Measurements from ENCODE around the gene ABI3BP.
A peak's percentile ranks its signal among the peaks of the same experiment; 100 is the strongest.

ABI3BP gene

DNA sequence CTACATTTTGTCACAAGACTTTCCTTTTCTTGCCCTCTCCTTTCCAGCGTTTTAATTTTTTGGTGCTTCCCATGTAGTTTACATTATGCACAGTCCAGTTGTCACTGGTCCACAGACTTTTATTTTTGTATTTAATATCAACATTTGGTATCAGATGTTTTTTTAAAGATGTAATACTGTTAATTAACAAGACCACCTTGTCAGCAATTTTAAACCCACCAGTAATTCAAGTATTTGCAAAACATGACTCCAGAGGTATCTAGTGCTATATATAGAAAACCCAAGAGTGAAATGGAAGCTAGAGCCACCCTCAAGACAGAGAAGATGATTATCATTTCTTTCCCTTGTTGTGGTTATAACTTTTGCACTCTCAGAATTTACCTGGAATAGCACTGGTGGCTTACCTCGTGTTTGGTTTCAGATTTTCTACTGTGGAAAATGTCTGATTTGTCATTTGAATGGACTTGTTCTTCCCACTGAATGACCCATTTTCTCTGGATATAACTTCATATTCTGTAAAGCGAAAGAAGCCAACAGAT lies 227.7 kb downstream of the ABI3BP start:
- DNase-seq: no peak

DNA sequence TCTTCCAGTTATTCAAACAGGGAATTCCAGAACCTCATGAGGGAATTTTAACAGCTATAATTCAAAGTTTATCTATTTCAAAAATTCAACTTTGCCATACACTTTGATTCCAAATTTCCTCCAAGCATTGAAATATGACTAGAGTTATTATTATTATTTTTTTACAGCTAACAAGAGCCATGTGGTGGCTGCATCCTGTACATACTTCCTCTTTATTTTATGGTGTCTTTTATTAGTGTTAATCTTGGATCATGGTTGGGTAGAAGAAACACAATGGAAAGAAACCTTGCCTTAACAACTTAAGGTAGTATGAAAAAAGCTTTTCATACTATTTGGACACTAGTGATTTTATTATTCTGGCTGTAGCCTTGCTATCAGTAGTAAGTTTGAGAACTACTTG lies 231.3 kb downstream of the ABI3BP start:
- DNase-seq: no peak

DNA sequence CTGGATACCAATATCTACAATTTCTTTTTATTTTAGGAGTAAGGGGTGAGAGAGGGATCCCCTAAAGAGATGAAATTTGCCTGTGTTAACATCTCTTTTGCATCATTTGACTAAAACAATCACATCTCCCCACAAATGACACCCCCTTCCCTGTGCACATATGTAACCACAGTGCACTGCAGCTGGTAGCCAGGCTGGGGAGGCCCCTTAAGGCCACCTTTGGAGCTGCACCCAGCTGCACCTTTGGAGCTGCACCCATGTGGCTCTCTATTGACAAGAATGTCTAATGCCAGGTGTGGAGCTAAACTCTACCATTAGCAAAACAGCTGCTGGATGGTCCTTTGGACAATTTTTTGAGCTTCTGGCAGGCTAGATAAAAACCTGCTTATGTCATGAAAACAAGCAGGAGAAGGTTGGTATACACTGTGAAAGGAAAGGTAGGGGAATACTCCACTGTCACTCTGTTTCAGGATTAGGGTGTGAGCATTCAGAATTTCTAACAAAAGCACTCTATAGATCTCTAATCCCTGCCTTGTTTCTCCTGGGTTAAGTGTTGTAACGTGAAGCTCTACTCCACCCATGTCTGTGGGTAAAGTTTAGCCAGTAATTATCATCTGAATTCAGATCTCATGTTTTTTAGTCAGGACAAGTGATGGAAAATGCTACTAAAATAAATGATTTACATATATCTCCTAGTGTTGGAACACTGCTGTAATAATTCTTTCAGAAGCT lies 231.8 kb downstream of the ABI3BP start:
- peak; percentile 14 for DNase-seq

DNA sequence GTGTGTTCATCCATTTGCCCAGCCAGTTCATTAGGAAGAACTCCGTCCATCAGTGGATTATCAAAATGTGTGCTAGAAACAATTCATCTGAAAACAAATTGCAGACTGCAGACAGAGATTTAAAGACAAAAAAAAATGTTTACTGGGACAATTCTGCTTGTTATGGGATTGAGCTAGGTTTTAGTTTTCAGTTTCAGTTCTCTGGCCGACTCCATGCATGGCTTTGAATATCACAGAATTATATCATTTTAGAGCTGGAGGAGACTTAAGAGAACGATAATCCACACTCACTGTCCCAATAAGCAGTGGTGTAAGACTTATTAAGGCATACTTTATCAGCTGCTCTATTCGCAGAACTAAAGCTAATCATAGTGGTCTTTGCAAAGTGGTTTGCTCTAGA lies 232.8 kb downstream of the ABI3BP start:
- no peak for DNase-seq

DNA sequence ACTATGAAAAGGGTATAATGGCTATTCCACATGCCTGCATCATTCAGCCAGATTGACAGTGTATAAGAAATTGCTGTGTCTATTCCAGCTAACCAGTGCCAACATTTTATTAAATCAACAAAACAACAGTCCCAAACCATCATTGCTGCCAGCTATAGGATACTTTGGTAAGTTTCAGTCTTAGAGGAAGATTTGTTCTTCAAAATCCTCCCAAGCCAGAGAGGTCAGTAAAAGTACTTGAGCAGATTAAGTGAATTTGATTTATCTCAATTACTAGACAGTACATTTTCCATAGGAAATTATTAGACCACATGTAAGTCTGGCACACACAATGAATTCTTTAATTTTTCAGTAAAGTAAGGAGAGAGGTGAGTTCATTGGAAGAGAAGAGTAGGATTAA lies 233.3 kb downstream of the ABI3BP start:
- DNase-seq: no peak

DNA sequence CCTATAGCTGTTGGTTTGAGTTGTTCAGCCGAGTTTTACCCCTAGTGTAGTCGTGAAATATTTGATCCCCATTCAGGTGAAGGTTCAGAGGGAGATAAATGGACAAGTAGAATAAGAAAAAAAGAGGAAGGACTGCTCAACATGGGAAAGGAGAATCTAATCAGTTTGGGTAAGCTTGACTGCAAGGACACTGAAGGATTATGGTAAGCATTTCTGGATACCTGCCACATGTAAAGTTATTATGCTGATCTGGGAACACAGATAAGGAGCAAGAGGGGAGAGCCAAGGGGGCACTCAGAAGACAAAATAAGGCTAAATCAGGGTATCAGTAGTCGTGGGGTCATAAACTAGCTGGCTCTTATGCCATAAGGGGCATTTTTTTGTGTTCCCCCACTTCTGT lies 234.1 kb downstream of the ABI3BP start:
- DNase-seq: peak; percentile 41

DNA sequence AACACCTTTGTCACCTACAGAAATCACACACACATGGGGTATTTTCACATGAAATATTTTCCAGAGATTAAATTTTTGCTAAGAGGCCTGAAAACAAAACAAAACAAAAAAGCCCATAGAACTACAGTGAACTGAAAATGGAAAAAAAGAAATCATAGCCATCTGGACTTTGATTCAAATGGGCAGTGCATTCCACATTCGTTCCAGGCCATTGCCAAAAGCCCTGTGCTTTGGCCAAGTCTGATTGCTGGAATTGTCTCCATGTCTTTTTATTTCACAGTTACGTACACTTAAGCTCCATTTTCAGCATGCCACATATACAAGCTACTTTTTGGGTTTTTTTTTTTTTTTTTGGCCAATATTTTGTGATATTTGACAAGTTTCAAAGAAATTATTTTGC lies 236.8 kb downstream of the ABI3BP start:
- DNase-seq: no peak

DNA sequence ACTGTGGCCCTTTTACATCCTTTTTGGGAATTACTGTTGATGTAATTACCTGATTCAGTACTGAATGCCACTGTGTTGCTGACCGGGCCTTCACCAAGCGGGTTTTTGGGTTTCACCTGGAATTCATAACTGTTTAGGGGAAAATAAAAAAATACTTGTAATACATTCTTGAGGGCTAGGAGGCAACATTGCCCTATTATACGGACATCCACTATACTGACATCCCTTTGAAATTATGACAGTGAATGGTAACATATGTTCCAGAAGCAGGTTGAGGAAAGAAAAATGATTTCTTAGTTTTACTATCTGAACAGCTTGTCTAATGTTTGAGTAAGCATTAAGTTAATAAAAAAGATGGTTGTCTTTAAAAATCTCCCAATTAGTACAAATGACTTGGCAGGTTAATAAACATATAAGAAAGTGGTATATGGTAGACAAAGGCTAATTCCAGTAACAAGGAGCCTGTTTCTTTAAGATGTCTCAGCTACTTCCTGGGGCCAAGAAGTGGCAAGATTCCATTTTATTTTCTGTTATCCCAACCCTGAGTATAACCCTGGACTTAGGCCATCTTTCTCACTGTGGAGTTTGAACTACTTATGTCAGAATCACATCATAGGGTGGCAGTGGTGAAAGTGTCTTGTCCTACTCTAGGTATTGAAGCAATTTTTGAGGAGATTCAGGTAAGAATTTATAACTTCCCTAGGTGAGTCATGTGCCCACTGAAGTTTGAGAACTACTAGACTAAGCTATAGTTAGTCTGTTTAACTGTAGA lies 238.5 kb downstream of the ABI3BP start:
- DNase-seq: no peak

DNA sequence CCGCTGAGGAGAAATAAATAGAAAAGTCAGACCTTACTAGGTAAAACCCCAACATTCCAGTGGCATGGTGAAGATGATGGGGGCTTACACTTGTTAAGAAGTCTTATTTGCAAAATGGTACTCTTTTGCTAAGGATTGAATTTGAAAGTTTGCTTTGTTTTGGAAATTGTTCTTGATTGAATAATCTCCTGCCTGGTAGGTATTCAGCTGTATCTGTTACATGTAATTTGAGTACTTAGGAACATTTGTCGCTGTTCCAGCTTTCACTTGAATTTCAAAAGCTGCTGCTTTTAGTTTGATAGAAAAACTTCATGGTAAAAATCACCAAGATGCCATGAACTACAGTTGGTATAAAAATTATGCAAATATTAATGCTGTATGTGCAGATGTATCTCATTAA lies 239.4 kb downstream of the ABI3BP start:
- DNase-seq: no peak

DNA sequence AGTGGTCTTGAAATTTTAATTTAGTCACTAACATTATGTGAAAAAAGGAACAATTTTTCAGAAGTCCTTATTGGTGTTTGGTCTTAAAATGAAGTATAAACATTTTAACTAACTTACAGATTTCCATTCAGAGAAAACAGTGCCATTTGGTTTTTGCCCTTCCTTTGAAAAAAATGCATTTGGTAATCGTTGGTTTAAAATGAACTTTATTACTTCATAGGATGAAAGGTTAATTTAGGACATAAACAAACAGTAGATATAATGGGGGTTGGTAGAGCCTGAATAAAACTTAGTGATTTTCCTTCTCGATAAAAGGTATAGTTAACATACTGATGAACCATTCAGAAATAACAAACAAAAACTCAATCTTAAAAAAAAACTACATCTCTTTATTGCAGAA lies 244.3 kb downstream of the ABI3BP start:
- no peak for DNase-seq

DNA sequence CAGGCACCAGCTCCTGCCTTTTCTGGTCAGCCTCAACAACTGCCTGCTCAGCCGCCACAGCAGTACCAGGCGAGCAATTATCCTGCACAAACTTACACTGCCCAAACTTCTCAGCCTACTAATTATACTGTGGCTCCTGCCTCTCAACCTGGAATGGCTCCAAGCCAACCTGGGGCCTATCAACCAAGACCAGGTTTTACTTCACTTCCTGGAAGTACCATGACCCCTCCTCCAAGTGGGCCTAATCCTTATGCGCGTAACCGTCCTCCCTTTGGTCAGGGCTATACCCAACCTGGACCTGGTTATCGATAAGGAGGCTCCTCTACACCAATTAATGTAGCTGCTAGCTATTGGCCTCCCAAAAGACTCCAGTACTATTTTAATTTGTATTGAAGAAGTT lies 245.0 kb downstream of the ABI3BP start:
- DNase-seq: peak; percentile 9

DNA sequence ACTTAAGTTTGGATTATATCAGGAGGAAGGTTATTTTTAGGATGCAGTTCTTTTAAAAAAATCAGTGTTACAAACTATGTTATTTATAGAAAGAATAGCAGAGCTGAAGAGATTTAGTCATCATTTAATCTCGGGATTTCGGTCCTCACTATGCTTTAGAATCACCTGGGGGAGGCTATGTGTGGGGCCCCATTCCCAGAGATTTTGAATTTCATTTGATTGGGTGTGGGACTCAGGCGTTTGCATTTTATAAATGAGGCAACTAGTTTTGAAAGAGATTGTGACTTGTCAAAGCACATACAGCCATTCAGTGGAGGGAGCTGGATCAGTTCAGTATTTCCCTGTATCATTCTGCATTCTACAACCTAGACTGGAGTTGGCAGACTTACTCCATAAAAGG lies 247.1 kb downstream of the ABI3BP start:
- DNase-seq: no peak

DNA sequence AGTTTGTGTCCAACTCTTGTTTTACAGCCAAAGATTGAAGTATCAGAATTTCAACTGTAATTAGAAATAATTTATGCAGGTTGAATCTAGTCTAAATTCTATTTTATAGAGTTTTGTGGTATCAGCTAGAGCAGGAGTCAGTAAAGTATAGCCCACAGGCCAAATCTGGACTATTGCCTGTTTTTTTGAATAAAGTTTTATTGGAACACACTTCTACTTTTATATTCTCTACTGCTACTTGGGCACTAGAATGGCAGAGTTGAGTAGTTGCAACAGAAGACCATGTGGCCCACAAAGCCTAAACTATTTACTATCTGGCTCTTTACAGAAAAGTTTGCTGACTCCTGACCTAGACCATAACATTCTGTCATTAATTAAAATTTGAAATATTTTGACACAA lies 247.6 kb downstream of the ABI3BP start:
- DNase-seq: no peak

DNA sequence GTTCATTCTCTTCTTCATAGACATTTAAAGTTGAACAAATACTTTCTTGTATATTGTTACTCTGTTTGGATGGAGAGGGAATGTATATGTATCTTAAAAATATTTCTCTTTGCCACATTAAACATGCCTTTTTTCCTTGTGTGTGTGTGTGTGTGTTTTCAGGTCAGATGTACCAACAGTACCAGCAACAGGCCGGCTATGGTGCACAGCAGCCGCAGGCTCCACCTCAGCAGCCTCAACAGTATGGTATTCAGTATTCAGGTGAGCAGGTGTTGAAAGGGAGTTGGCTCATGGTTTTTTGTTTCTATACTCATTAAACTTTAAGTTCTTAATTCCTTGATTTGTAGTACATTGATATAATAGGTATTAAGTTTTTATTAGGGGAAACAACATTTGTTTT lies 248.6 kb downstream of the ABI3BP start:
- DNase-seq: no peak

DNA sequence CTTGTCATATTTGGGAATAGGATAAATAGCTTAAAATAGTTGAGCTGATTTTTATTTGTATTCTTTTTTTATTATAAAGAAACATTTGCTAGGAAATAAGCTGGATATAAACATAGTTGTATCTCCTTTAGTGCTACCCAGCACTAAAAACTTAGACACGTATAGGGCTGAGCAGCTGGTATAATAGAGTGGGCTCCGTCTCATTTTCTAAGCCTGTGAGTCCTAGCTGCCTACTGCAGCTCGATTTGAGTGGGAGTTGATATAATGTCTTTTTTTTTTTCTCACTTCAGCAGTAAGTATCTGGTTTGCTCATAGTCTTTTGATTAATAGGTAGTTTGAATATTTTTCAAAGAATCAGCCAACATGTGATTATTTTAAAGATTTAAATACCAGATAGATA lies 249.7 kb downstream of the ABI3BP start:
- no peak for DNase-seq

DNA sequence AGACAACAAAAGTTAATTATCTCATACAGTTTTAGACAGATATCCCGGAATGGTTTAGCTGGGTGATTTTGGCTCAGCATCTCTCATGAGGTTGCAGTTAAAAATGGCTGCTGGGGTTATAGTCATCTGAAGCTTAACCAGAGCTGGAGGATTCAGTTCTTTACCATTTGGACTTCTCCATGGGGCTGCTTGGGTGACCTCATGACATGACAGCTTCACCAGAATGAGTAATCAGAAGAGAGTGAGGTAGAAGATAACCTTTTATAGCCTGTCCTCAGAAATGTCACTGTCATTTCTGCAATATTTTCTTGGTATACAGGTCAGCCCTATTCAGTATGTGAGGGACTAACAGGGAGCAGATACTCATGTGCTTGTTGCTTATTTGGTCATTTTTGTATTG lies 253.0 kb downstream of the ABI3BP start:
- DNase-seq: no peak

DNA sequence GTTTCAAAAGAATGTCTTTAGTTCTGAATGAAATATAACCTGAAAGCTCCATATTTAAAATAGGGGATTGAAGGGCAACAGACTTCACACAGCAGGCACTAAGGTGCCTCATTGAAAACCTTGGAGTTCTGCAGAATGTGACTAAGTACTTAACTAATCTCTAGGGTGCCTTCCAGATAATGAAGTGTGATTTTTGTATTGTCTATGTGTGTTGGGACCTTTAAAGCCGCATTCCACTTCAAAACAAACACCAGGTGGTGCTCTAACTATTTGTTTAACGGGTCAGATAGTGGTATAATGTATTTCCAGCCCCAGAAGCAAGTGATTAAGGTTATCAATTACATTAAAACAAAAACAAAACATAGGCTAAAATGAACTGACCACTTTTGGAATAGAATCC lies 255.9 kb downstream of the ABI3BP start:
- peak; percentile 64 for DNase-seq

DNA sequence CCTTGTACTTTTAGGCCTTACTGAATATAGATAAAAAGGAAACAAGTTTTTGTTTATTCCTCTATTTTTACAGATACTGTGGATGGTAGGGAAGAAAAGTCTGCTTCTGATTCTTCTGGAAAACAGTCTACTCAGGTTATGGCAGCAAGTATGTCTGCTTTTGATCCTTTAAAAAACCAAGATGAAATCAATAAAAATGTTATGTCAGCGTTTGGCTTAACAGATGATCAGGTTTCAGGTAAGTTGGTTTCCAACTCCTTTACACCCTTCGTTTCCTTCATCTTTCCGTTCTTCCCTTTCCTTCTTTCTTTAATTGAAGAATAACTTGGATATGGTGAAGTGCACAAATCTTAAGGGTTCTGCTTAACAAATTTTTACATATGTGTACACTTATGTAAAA lies 260.8 kb downstream of the ABI3BP start:
- no peak for DNase-seq

DNA sequence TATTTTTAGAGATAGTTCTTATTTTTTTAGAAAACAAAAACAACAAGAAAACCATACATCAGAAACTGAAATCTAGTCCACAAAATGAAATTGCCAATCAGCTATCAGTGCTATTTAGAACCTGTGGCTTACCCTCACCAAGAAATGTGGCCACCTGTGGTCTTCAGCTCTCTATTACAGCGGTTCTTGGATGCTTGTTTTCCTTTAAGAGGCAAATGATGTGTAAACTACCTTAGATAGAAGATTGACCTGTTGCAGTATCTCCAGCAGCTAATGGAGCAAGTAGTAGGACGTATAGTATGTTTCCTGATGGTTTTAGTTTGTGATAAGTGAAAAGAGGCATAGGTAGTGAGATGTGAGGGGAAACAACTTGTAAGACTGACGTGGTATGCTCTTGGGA lies 262.7 kb downstream of the ABI3BP start:
- no peak for DNase-seq

DNA sequence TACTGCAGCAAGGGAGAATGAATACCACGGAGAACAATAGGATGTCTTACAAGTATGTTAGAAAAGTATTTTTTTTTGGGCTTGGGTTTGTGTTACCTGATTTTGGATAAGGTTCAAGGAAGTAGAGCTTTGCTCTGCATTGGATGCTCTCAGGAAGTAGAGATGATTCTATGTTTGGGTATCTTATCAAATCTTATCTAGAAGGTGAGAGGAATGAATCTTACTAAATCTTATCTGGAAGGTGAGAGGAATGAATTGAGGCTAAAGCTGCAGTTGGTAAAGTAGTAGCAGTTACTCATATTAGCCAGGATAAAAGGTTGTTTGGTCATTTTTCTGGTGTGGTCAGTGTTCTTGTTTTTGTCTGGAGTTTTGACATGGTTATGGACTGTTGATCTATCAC lies 266.5 kb downstream of the ABI3BP start:
- no peak for DNase-seq

DNA sequence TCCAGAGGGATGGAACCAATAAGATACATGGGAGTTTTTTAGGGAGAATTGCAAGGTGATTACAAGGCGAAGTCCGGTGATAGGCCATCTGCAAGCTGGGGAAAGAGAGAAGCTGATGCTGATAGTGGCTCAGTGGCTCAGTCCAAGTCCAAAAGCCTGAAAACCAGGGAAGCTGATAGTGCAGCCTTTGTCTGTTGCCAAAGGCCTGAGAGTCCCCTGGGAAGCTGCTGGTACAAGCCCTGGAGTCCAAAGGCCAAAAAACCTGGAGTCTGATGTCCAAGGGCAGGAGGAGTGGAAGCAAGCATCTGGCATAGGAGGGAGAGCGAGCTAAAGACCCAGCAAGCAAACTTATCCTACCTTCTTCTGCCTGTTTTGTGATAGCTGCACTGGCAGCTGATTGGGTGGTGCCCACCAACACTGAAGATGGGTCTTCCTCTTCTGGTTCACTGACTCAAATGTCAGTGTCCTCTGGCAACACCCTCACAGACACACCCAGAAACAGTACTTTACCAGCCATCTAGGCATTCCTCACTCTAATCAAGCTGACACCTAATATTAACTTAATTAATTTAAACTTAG lies 267.2 kb downstream of the ABI3BP start:
- DNase-seq: no peak

DNA sequence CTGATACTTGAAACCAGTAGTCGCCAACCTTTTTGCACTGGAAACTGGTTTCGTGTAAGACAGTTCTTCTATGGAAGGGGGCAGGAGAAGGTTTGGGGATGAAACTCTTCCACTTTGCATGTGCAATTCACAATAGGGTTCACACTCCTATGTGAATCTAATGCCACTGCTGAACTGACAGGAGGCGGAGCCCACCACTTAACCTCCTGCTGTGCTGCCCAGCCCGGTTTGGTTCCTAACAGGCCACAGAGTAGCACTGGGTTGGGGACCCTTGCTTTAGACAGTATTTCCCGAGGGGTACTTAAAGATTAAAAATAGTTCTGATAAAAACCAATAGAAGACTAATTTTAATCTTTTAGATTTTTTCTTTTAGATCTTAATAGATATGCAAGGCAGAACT lies 272.8 kb downstream of the ABI3BP start:
- DNase-seq: no peak

DNA sequence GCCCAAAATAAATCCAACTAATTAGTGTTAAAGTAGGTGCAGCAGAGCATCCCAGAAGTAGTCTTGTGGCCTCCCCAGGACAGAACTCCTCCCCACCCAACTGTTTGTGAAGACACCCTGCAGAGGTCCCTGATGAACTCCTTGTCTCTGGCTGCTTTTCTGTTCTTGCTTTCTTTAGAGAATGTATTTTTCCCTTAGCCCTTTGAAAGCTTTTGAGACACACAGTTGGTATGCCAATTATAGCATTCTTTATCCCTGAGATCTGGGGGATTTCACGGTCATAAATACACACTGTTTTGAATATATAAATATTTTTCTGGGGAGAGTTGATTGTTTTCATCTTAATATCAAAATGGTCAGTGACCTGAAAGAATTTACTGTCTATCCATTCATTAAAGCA lies 274.1 kb downstream of the ABI3BP start:
- DNase-seq: no peak
